ENCODE data around the gene DEDD2.

The DEDD2 gene

DNA sequence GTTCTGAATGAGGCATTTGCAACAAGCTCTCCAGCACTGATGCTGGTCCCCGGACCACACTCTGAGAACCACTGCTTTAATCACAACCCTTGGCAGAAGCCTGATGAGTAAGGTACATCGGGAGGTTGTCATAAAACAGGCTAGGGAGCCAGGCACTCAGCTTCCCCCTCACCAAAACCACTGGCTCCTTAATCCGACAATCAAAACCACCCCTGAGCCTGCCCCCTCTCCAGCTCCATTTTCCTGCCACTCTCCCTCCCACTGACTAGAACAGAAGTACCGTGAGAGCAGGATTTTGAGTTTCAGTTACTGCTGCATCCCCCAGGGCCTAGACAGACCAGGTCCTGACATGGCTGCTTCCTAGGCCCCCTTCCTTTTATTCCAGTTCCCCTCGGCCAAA lies 17.7 kb upstream of the DEDD2 start:
- no peak overlapping the region for H3K9ac ChIP-seq (ENCODE audit: low read depth, low read length, poor library complexity, severe bottlenecking)
- H3K27me3 ChIP-seq (ENCODE audit: insufficient read depth, low read length, poor library complexity, severe bottlenecking): no peaks in the 10 kb centered on the region
- H3K36me3 ChIP-seq (ENCODE audit: insufficient read depth, low read length): peaks cover 58% of the 10 kb centered on the region; the same call in 1 of the 2 replicates
- H3K9me2 ChIP-seq (replicated peaks; ENCODE audit: low read depth, low read length): no peaks in the 10 kb centered on the region
- H4K20me1 ChIP-seq (ENCODE audit: insufficient read depth, low read length, poor library complexity, severe bottlenecking): peaks cover 7% of the 10 kb centered on the region
- no peak overlapping the region for H3K4me3 ChIP-seq (ENCODE audit: low read length, poor library complexity, severe bottlenecking)
- H2AFZ ChIP-seq (ENCODE audit: low read length): no peak overlapping the region
- peaks cover 19% of the 10 kb centered on the region; the same call in 1 of the 2 replicates for H3K79me2 ChIP-seq (ENCODE audit: insufficient read depth, low read length)
- H3K9me3 ChIP-seq (ENCODE audit: insufficient read depth, low read depth, low read length): no peaks in the 10 kb centered on the region
- peaks cover 9% of the 10 kb centered on the region for H3K4me1 ChIP-seq (ENCODE audit: insufficient read depth, low read length, poor library complexity, severe bottlenecking)
- no peak for TF ChIP-seq EZH2phosphoT487 (IDR thresholded peaks at IDR 0.05; ENCODE audit: borderline replicate concordance)
- TF ChIP-seq, protein P1, sequence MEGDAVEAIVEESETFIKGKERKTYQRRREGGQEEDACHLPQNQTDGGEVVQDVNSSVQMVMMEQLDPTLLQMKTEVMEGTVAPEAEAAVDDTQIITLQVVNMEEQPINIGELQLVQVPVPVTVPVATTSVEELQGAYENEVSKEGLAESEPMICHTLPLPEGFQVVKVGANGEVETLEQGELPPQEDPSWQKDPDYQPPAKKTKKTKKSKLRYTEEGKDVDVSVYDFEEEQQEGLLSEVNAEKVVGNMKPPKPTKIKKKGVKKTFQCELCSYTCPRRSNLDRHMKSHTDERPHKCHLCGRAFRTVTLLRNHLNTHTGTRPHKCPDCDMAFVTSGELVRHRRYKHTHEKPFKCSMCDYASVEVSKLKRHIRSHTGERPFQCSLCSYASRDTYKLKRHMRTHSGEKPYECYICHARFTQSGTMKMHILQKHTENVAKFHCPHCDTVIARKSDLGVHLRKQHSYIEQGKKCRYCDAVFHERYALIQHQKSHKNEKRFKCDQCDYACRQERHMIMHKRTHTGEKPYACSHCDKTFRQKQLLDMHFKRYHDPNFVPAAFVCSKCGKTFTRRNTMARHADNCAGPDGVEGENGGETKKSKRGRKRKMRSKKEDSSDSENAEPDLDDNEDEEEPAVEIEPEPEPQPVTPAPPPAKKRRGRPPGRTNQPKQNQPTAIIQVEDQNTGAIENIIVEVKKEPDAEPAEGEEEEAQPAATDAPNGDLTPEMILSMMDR (conservative IDR thresholded peaks at IDR 0.05; ENCODE audit: low read length): no peak
- no peak overlapping the region for H3K4me2 ChIP-seq (ENCODE audit: low read depth, low read length, poor library complexity, severe bottlenecking)
- H3F3A ChIP-seq (ENCODE audit: low read depth): no peaks in the 10 kb centered on the region

DNA sequence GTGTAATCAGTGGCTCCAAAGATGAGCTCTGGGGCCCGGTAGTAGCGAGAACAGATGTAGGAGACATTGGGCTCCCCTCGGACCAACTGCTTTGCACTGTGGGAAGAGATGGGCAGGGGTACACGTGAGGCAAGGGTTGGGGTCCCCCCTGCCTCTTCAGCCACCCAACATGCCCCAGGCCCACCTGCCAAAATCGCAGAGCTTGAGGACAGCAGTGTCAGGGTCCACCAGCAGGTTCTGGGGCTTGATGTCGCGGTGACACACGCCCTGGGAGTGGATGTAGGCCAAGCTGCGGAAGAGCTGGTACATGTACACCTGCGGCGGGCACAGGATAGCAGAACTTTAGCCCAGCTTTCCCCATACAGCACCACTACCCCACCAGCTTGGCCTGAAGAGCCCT lies 16.9 kb upstream of the DEDD2 start:
- no peak for TF ChIP-seq EZH2phosphoT487 (IDR thresholded peaks at IDR 0.05; ENCODE audit: borderline replicate concordance)
- TF ChIP-seq, protein P1 (conservative IDR thresholded peaks at IDR 0.05; ENCODE audit: low read length): no peak
- H3K9ac ChIP-seq (ENCODE audit: low read depth, low read length, poor library complexity, severe bottlenecking): no peak overlapping the region

DNA sequence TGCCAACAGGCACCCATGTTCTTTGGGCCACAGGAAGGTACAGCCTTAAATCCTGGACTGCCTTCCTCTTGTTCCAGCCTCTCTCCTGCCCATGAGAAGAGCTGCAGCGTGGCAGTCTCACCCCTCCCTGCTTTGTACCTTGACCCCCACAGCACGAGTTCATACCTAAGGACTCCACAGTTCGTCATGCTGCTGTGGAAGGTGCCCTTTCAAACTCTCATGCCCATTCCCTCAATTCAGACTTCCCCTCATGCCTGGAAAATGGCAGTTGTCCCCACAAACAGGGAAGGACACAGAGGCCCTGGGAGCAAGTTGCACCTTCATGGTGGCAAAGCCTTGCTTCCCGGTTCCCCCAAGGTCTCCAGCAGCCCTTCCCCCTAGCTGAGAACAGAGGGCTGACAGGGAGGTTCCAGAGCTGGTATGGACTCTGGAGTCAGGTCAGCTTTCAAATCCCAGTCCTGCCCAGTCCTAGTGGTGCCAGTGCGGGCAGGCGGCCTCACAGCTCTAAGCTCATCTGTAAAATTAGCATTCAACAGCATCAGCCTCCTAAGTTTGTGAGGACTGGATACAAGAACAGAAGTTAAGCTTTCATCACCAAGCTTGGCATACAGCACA lies 16.3 kb upstream of the DEDD2 start:
- H3K9ac ChIP-seq (ENCODE audit: low read depth, low read length, poor library complexity, severe bottlenecking): no peak overlapping the region
- H4K20me1 ChIP-seq (ENCODE audit: insufficient read depth, low read length, poor library complexity, severe bottlenecking): peaks cover 9% of the 10 kb centered on the region
- H3K9me2 ChIP-seq (replicated peaks; ENCODE audit: low read depth, low read length): no peaks in the 10 kb centered on the region
- TF ChIP-seq, protein P1 (conservative IDR thresholded peaks at IDR 0.05; ENCODE audit: low read length): no peak
- TF ChIP-seq EZH2phosphoT487 (IDR thresholded peaks at IDR 0.05; ENCODE audit: borderline replicate concordance): no peak
- no peaks in the 10 kb centered on the region for H3K27me3 ChIP-seq (ENCODE audit: insufficient read depth, low read length, poor library complexity, severe bottlenecking)
- peaks cover 6% of the 10 kb centered on the region; the same call in 1 of the 2 replicates for H3K79me2 ChIP-seq (ENCODE audit: insufficient read depth, low read length)
- H3K4me2 ChIP-seq (ENCODE audit: low read depth, low read length, poor library complexity, severe bottlenecking): no peak overlapping the region
- peaks cover 70% of the 10 kb centered on the region; the same call in 1 of the 2 replicates for H3K36me3 ChIP-seq (ENCODE audit: insufficient read depth, low read length)
- no peaks in the 10 kb centered on the region for H3K9me3 ChIP-seq (ENCODE audit: insufficient read depth, low read depth, low read length)
- no peak overlapping the region for H2AFZ ChIP-seq (ENCODE audit: low read length)
- H3K4me1 ChIP-seq (ENCODE audit: insufficient read depth, low read length, poor library complexity, severe bottlenecking): no peaks in the 10 kb centered on the region
- no peaks in the 10 kb centered on the region for H3F3A ChIP-seq (ENCODE audit: low read depth)
- no peak overlapping the region for H3K4me3 ChIP-seq (ENCODE audit: low read length, poor library complexity, severe bottlenecking)

More for the DNA sequence above, 16.9 kb upstream of the DEDD2 start:
- Histone ChIP-seq H3K4me1 (ENCODE audit: insufficient read depth, low read length, poor library complexity, severe bottlenecking) (peaks cover 4% of the 10 kb centered on the region), H3K9me2 (replicated peaks; ENCODE audit: low read depth, low read length) (no peaks in the 10 kb centered on the region), H2AFZ (ENCODE audit: low read length) (no peak overlapping the region), H3F3A (ENCODE audit: low read depth) (no peaks in the 10 kb centered on the region), H3K4me2 (ENCODE audit: low read depth, low read length, poor library complexity, severe bottlenecking) (no peak overlapping the region), H3K9me3 (ENCODE audit: insufficient read depth, low read depth, low read length) (no peaks in the 10 kb centered on the region), H3K79me2 (ENCODE audit: insufficient read depth, low read length) (peaks cover 11% of the 10 kb centered on the region; the same call in 1 of the 2 replicates), H4K20me1 (ENCODE audit: insufficient read depth, low read length, poor library complexity, severe bottlenecking) (peaks cover 8% of the 10 kb centered on the region), H3K4me3 (ENCODE audit: low read length, poor library complexity, severe bottlenecking) (no peak overlapping the region), H3K27me3 (ENCODE audit: insufficient read depth, low read length, poor library complexity, severe bottlenecking) (no peaks in the 10 kb centered on the region), H3K36me3 (ENCODE audit: insufficient read depth, low read length) (peaks cover 66% of the 10 kb centered on the region; the same call in 1 of the 2 replicates)

Data from Loucy (cell line).